HepG2 (cell line): Measurements from ENCODE around the gene SEC14L2. TPM values are rescaled to one million over a fixed set of nuclear protein-coding genes. Genes with fewer than 3 reads are reported as not detected.

Source experiments
- ARNT2 ChIP-seq: sonication (generic); formaldehyde crosslinking; IDR thresholded peaks from 2 replicates; pipeline ENCODE4 v1.8.0; 2022; ENCODE audit warnings: mild to moderate bottlenecking, low read depth, missing genetic modification reagents, moderate library complexity
- BRCA1 ChIP-seq: sonication (generic); formaldehyde crosslinking; IDR thresholded peaks from 2 replicates; pipeline ENCODE4 v1.4.0; 2020; ENCODE audit warnings: missing genetic modification reagents
- CREM ChIP-seq, 2 experiments: sonication (generic) in 1 of 2; formaldehyde crosslinking in 1 of 2; IDR thresholded peaks; 2 replicates each; pipeline versions ENCODE4 v1.4.0 to v1.6.1; 2016 to 2020; ENCODE audit warnings: antibody characterized with exemption in 1 of 2, mild to moderate bottlenecking in 1 of 2, missing genetic modification reagents in 1 of 2
- HDAC1 ChIP-seq: sonication (generic); formaldehyde crosslinking; IDR thresholded peaks from 2 replicates; pipeline ENCODE4 v1.5.1; 2020; ENCODE audit warnings: mild to moderate bottlenecking, missing genetic modification reagents
- KMT2B ChIP-seq: IDR thresholded peaks from 2 replicates; pipeline ENCODE4 v1.6.1; 2016; ENCODE audit warnings: missing genetic modification reagents, missing compliant biosample characterization
- MAZ ChIP-seq, 2 experiments: sonication (generic) in 1 of 2; formaldehyde crosslinking in 1 of 2; IDR thresholded peaks; 2 replicates each; pipeline versions ENCODE4 v1.5.0 to v1.6.1; 2012 to 2020; ENCODE audit warnings: low read depth in 2 of 2, mild to moderate bottlenecking in 2 of 2, borderline replicate concordance in 1 of 2, improper control_type of control experiment in 1 of 2, low read length in 1 of 2, missing genetic modification reagents in 1 of 2, moderate library complexity in 1 of 2
- MED13 ChIP-seq: sonication (generic); formaldehyde crosslinking; IDR thresholded peaks from 2 replicates; pipeline ENCODE4 v1.5.0; 2020; ENCODE audit warnings: missing genetic modification reagents
- MXD1 ChIP-seq: sonication (generic); formaldehyde crosslinking; IDR thresholded peaks from 2 replicates; pipeline ENCODE4 v1.4.0; 2020; ENCODE audit warnings: mild to moderate bottlenecking, missing genetic modification reagents
- PHF8 ChIP-seq: sonication (generic); formaldehyde crosslinking; IDR thresholded peaks from 2 replicates; pipeline ENCODE4 v1.5.0; 2020; ENCODE audit warnings: missing genetic modification reagents
- RXRB ChIP-seq: IDR thresholded peaks from 2 replicates; pipeline ENCODE4 v1.6.1; 2016; ENCODE audit warnings: borderline replicate concordance, missing genetic modification reagents, missing compliant biosample characterization
- SIN3A ChIP-seq: IDR thresholded peaks from 2 replicates; pipeline ENCODE4 v1.6.1; 2011; ENCODE audit warnings: low read depth, mild to moderate bottlenecking, control low read depth, low read length, borderline replicate concordance
- TCF7 ChIP-seq: sonication (generic); IDR thresholded peaks from 2 replicates; pipeline ENCODE4 v1.6.1; 2016; ENCODE audit warnings: antibody characterized with exemption, low read depth
- TMF1 ChIP-seq: sonication (generic); formaldehyde crosslinking; IDR thresholded peaks from 2 replicates; pipeline ENCODE4 v1.8.1; 2022; ENCODE audit warnings: low read depth, missing genetic modification reagents
- ZNF335 ChIP-seq: sonication (generic); formaldehyde crosslinking; IDR thresholded peaks from 2 replicates; pipeline ENCODE4 v1.4.0; 2020; ENCODE audit warnings: missing genetic modification reagents
- ZNF354B ChIP-seq: sonication (generic); formaldehyde crosslinking; IDR thresholded peaks from 2 replicates; pipeline ENCODE4 v1.8.0; 2022; ENCODE audit warnings: mild to moderate bottlenecking, missing genetic modification reagents
- ZNF547 ChIP-seq: sonication (generic); formaldehyde crosslinking; IDR thresholded peaks from 2 replicates; pipeline ENCODE4 v1.5.1; 2020; ENCODE audit warnings: mild to moderate bottlenecking, missing genetic modification reagents
- ZNF572 ChIP-seq: sonication (generic); formaldehyde crosslinking; IDR thresholded peaks from 2 replicates; pipeline ENCODE4 v1.5.1; 2020; ENCODE audit warnings: mild to moderate bottlenecking, missing genetic modification reagents
- ZNF598 ChIP-seq: sonication (generic); formaldehyde crosslinking; IDR thresholded peaks from 2 replicates; pipeline ENCODE4 v1.5.1; 2020; ENCODE audit warnings: mild to moderate bottlenecking, missing genetic modification reagents, borderline replicate concordance
- ZNF609 ChIP-seq: sonication (generic); formaldehyde crosslinking; IDR thresholded peaks from 2 replicates; pipeline ENCODE4 v1.4.0; 2020; ENCODE audit warnings: mild to moderate bottlenecking, missing genetic modification reagents, borderline replicate concordance
- ZNF7 ChIP-seq: IDR thresholded peaks from 2 replicates; pipeline ENCODE4 v1.6.1; 2016; ENCODE audit warnings: missing biosample characterization, missing genetic modification reagents
- ZNF891 ChIP-seq: sonication (generic); formaldehyde crosslinking; IDR thresholded peaks from 2 replicates; pipeline ENCODE4 v1.5.0; 2020; ENCODE audit warnings: mild to moderate bottlenecking, missing genetic modification reagents
- polyA plus RNA-seq, 8 experiments: library from polyadenylated mRNA; depleted of rRNA in 3 of 8; stranded (reverse) in 7 of 8; unstranded in 1 of 8; fragments of >200 nt; fragmentation: Illumina TruSeq in 4 of 8; extraction: Trizol in 4 of 8; gene quantifications; 2 replicates each; pipeline versions ENCODE4 v1.2.1 to v1.2.3, GENCODE V29; 2011 to 2016; ENCODE audit warnings: low read depth in 4 of 8, missing spikeins in 1 of 8, mixed read lengths in 1 of 8; ENCODE audit not compliant: insufficient read depth in 1 of 8
- total RNA-seq, 5 experiments: library from RNA; depleted of rRNA; stranded (reverse); fragments of >200 nt; fragmentation: Illumina TruSeq; extraction: Trizol; gene quantifications; 2 replicates each; pipeline ENCODE4 v1.2.3, GENCODE V29; 2016; ENCODE audit warnings: low read depth in 1 of 5
- TF ChIP-seq, protein P1 (sequence below): sonication (generic); formaldehyde crosslinking; IDR thresholded peaks from 2 replicates; pipeline ENCODE4 v1.8.0; 2022; ENCODE audit warnings: missing genetic modification reagents, mild to moderate bottlenecking, moderate library complexity, borderline replicate concordance

SEC14L2 gene
- total and polyA plus RNA-seq, 2 of the 13 experiments (the other 11 are each of a cell fraction or from before 2014, with no cell fraction given), result 4.1 to 5.1 TPM

- TF ChIP-seq CREM (IDR thresholded peaks at IDR 0.05) (no peak), CREM (CRISPR knock-in tag; IDR thresholded peaks at IDR 0.05) (no peak), PHF8 (CRISPR knock-in tag) (peak; percentile 79), ZNF891 (CRISPR knock-in tag) (no peak; the same call in 1 of the 2 replicates), ARNT2 (peak; percentile 58; the same call in 1 of the 2 replicates), BRCA1 (CRISPR knock-in tag) (no peak), TCF7 (no peak), ZNF547 (CRISPR knock-in tag) (0 out of 2 replicates have a peak, but pooled peaks have one; percentile 50), ZNF609 (CRISPR knock-in tag) (no peak), TMF1 (0 out of 2 replicates have a peak, but pooled peaks have one; percentile 45), HDAC1 (CRISPR knock-in tag) (peak; percentile 53; the same call in 1 of the 2 replicates), ZNF572 (0 out of 2 replicates have a peak, but pooled peaks have one; percentile 24), MAZ (IDR thresholded peaks at IDR 0.05; ENCODE audit: borderline replicate concordance, low read depth, low read length) (peak; percentile 43; the same call in 1 of the 2 replicates), MAZ (CRISPR knock-in tag; IDR thresholded peaks at IDR 0.05; ENCODE audit: low read depth) (no peak), ZNF335 (peak; percentile 61; the same call in 1 of the 2 replicates), MED13 (CRISPR knock-in tag) (no peak), KMT2B (CRISPR knock-in tag) (0 out of 2 replicates have a peak, but pooled peaks have one; percentile 15), SIN3A (peak; percentile 64; the same call in 1 of the 2 replicates), ZNF7 (CRISPR knock-in tag) (peak; percentile 98), RXRB (CRISPR knock-in tag) (peak; percentile 11; the same call in 1 of the 2 replicates), ZNF354B (CRISPR knock-in tag) (0 out of 2 replicates have a peak, but pooled peaks have one; percentile 66), ZNF598 (CRISPR knock-in tag) (peak; percentile 51; the same call in 1 of the 2 replicates), MXD1 (CRISPR knock-in tag) (peak; percentile 70; the same call in 1 of the 2 replicates)
- TF ChIP-seq, protein P1, sequence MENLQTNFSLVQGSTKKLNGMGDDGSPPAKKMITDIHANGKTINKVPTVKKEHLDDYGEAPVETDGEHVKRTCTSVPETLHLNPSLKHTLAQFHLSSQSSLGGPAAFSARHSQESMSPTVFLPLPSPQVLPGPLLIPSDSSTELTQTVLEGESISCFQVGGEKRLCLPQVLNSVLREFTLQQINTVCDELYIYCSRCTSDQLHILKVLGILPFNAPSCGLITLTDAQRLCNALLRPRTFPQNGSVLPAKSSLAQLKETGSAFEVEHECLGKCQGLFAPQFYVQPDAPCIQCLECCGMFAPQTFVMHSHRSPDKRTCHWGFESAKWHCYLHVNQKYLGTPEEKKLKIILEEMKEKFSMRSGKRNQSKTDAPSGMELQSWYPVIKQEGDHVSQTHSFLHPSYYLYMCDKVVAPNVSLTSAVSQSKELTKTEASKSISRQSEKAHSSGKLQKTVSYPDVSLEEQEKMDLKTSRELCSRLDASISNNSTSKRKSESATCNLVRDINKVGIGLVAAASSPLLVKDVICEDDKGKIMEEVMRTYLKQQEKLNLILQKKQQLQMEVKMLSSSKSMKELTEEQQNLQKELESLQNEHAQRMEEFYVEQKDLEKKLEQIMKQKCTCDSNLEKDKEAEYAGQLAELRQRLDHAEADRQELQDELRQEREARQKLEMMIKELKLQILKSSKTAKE (CRISPR knock-in tag), result no peak
Measured at GRCh38 chr22:30425616-30426387, 29.0 kb downstream of the SEC14L2 start, which contains the start of gene MTFP1 (continued).
